ENCODE results near the gene FAM43A. TPM values are rescaled to one million over a fixed set of nuclear protein-coding genes. Genes with fewer than 3 reads are reported as not detected.

The FAM43A gene
- total and polyA plus RNA-seq, 2 of the 8 experiments (the other 6 are each of a cell fraction or from before 2014, with no cell fraction given) = 2.3 to 2.6 TPM

- Histone ChIP-seq H3K9ac (replicated peaks in 1 of 4; ENCODE audit: extremely low read depth in 1 of 4, low read depth in 3 of 4, low read length in 3 of 4) (no peak overlapping the region), H2BK5ac (ENCODE audit: low read depth, low read length) (no peak overlapping the region), H3K9me3 (ENCODE audit: insufficient read depth in 2 of 2, low read depth in 1 of 2, low read length in 1 of 2) (no peaks in the 10 kb centered on the region), H3K4ac (replicated peaks; ENCODE audit: insufficient read length, low read depth, low read length) (no peak overlapping the region), H3K36me3 (ENCODE audit: control insufficient read depth in 2 of 4, insufficient read depth in 4 of 4, low read length in 3 of 4) (peaks cover 9 to 38% (median 28%) of the 10 kb centered on the region in 4 experiments), H3K4me1 (replicated peaks in 1 of 4; ENCODE audit: control insufficient read depth in 3 of 4, insufficient read depth in 4 of 4, low read length in 3 of 4) (no peaks in the 10 kb centered on the region), H3K18ac (ENCODE audit: extremely low read depth, low read length) (no peak overlapping the region), H3K56ac (replicated peaks; ENCODE audit: insufficient read length, low read depth, low read length) (no peak overlapping the region), H3K14ac (ENCODE audit: insufficient read length) (no peak overlapping the region), H3K27me3 (replicated peaks in 1 of 4; ENCODE audit: control insufficient read depth in 3 of 4, extremely low read depth in 1 of 4, insufficient read depth in 3 of 4, low read length in 3 of 4) (no peaks in the 10 kb centered on the region), H4K91ac (replicated peaks; ENCODE audit: insufficient read length, low read length) (no peak overlapping the region), H4K20me1 (replicated peaks in 1 of 2; ENCODE audit: control insufficient read depth in 1 of 2, insufficient read depth in 2 of 2, low read length in 2 of 2) (peaks cover 0 to 3% of the 10 kb centered on the region in 2 experiments), H2AK5ac (ENCODE audit: low read depth, low read length) (no peak overlapping the region), H3K23ac (ENCODE audit: insufficient read length) (no peak overlapping the region), H3K23me2 (ENCODE audit: low read depth, low read length) (no peaks in the 10 kb centered on the region), H2BK12ac (ENCODE audit: low read depth, low read length) (no peak overlapping the region), H2BK120ac (replicated peaks; ENCODE audit: low read depth, low read length) (no peak overlapping the region), H2AFZ (ENCODE audit: low read length) (no peak overlapping the region), H3K27ac (ENCODE audit: low read depth, low read length) (no peak overlapping the region), H3K4me3 (ENCODE audit: extremely low read depth in 1 of 4, insufficient read depth in 2 of 4, low read depth in 3 of 4, low read length in 4 of 4) (no peak overlapping the region), H3K79me1 (ENCODE audit: low read depth, low read length) (no peaks in the 10 kb centered on the region), H3K79me2 (ENCODE audit: control insufficient read depth in 1 of 2, insufficient read depth in 2 of 2, low read length in 2 of 2) (peaks cover 0 to 2% of the 10 kb centered on the region in 2 experiments; a peak in 1 of 4 replicates), H2BK20ac (ENCODE audit: low read length) (no peak overlapping the region), H2BK15ac (ENCODE audit: low read length) (no peak overlapping the region), H3K4me2 (ENCODE audit: insufficient read depth in 1 of 2, low read depth in 2 of 2, low read length in 2 of 2) (no peak overlapping the region), H4K5ac (ENCODE audit: insufficient read length, low read depth, low read length) (no peak overlapping the region), H4K8ac (ENCODE audit: extremely low read depth, insufficient read depth, low read length) (no peak overlapping the region)
- CTCF ChIA-PET (ENCODE audit: partially characterized antibody) = interaction anchor here (6.6 kb wide), 1 partner anchor 11 kb away, joined by 44 read pairs; the partner anchor contains the start of gene LSG1
- FAIRE-seq (no peak), DNase-seq (ENCODE audit: low read depth in 1 of 2, low spot score in 2 of 2) (no peak)
- 92% methylated on average over 7 of the region's 7 CpGs; no CpG with 5 or more reads in 1 of the 2 experiments for WGBS, 2 experiments (ENCODE audit: extremely low coverage in 1 of 2, insufficient coverage in 1 of 2, insufficient read length in 1 of 2, insufficient replicate concordance in 2 of 2, low coverage in 1 of 2, low lambda C conversion rate in 2 of 2, missing lambda C conversion rate in 1 of 2)
- POLR2A ChIA-PET (ENCODE audit: partially characterized antibody) = no interaction called here
- TF ChIP-seq TAF7 (optimal IDR thresholded peaks at IDR 0.05; ENCODE audit: borderline replicate concordance, low read depth, low read length) (no peak), KDM1A (IDR thresholded peaks at IDR 0.05; ENCODE audit: borderline replicate concordance, low read length) (no peak), SP4 (IDR thresholded peaks at IDR 0.05; ENCODE audit: low read length) (no peak), E2F6 (IDR thresholded peaks at IDR 0.05) (no peak), CEBPB (IDR thresholded peaks at IDR 0.05; ENCODE audit: low read depth, low read length) (no peak), CTBP2 (IDR thresholded peaks at IDR 0.05; ENCODE audit: borderline replicate concordance, insufficient read depth, insufficient read length, low read length) (no peak), NANOG (IDR thresholded peaks at IDR 0.05; ENCODE audit: insufficient read depth, low read depth, low read length, poor library complexity, severe bottlenecking) (no peak), YY1 (IDR thresholded peaks at IDR 0.05; ENCODE audit: low read depth, low read length) (no peak), EZH2 (IDR thresholded peaks at IDR 0.05; ENCODE audit: low read depth, low read length, severe bottlenecking) (no peak), SP2 (IDR thresholded peaks at IDR 0.05; ENCODE audit: low read length) (no peak), JUN (IDR thresholded peaks at IDR 0.05; ENCODE audit: low read depth, low read length) (no peak), ZNF274 (IDR thresholded peaks at IDR 0.05; ENCODE audit: borderline replicate concordance, extremely low read depth, low read length) (no peak)
Observed at GRCh38 chr3:194659778-194660177, 25.9 kb upstream of the FAM43A start.
